Activated CD8-positive, alpha-beta memory T cell treated with anti-CD3 and anti-CD28 coated beads for 24 hours (primary cell): Measurements from ENCODE around the gene TIMP3.

Experiments used
- DNase-seq: peaks from one replicate; pipeline ENCODE4 v3.0.0-alpha.2; 2020

The TIMP3 gene

DNA sequence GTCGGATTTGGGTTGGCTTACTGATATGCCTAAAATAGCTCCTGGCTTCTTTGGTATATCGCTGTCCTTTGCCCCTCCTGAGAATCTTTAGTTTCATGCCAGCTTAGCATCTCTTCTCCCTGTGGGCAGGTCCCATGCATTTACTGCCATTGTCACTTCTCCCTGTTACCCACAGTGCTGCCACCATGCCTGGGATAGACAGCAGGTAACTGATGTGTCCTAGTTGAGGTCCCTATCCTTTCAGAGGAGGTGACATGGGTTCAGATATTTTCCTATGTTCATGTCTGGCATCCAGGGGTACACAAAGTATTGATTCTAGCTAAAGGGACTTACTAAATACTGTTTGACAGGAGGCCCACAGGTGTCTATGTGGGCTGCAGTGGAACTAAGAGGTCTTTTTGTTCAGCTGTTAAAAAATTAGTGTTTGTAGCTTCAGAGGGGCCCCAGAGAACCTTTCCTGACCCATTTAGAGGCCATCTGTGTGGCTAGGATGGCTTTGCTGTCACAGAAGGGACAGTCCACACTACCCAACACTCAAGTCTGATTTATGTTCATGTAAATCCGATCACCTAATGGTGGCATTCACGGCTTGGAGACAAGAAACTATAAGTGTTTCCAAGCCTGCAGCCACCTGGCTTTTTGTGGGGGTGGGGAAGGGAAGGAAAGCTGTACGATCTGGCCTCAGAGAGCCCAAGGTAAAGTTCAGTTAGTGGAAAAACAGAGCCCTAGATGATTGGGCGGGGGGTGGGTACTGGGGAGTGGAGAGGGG lies 8.5 kb downstream of the TIMP3 start:
- no peak for DNase-seq

DNA sequence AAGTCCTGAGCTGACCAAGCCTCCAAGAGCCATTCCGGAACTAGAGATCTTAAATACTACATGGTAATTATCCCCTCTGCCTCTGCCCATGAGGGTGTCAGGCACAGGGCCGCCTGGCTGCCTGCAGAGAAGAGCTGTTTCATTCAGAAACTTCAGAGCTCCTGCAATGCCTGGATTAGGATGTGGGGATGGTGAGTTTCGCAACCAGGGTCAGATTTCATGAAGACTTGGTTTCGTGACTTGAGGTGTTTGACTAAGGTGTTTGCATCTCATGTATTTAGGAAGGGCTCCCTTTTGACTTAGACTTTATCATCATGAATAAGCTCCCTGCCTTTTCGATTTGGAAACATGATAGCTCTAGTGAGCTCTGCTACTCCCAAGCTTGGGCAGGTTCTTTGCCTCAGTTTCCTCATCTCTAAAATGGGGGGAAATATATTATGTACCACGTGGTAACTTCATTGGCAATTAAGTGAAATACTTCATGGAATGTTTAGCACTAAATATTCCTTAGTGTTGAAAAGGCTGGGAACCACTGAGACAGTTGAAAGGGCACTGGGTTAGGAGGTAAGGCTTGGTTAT lies 9.1 kb downstream of the TIMP3 start:
- DNase-seq, result no peak

DNA sequence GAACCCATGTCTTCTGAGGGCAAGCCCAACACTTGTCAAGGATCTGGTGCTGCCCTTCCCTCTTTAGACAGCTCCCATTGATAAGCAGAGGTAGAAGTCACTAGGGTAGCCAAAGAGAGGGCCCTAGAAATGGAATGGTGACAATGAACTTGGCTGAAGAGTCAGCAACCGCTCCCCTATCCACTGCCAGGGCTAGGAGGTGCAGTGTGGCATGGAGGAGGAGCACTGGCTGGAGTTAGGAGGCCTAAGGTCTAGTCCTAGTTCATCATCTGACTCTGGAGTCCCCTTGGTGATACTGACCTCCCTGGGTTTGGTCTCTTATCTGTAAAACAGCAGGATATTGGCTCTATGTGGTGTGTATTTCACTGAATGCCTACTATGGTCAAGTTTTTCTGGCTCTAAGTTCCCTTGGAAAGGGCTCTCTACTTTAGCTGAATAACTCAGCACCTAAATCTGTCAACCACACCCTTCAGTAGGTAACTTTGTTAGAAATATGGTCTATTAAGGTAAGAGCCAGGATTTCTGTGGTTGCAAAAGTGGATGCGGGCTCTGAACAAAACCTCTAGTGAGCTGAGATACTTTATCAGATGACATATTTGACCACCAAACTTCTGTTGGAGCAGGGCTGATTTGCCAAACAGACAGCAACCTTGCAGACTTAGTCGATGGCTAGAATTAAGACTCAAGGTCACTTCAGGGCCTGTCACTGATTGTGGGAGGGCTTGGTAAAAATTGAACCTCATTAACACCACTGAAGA lies 10.5 kb downstream of the TIMP3 start:
- no peak for DNase-seq

DNA sequence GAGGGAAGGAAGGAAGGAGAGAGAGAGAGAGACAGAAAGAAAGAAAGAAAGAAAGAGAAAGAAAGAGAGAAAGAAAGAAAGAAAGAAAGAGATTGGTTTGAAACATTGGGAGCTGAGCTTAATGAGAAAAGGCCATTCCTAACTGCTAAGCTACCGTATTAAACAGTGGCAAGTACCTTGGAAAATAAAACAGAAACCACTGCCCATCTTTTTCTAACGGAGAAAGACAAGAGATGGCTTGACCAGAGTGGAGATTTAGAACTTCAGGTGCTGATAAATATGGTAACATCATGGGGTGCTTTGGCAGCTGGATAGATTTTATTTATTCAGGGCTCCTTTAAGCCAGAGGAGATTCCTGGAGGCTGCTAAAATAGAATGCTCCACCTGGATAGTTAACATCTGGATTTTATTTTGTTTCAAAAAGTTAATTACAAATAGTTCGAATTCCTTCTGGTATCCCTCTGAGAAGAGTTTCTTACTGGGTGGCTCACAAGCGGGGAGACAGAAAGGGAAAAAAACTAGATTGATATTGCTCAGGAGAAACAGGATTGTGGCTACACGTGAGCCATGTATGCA lies 12.9 kb downstream of the TIMP3 start:
- no peak for DNase-seq

DNA sequence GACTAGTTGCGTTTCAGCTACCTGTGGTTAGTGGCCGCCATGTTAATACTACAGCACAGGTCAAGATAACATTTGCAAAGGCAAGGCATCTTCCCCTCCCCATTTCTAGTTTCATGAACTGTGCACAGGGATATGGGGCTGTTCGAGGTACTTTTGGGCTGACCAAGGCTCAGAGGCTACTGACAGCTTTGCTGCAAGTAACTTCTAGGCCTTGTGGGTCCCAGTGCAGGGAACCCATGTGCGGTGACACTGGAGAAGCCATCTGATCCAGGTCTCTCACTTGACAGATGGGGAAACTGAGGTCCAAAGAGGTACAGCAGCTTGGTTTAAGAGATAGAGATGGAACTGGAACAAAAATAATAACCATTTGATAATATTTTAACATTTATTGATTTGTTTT lies 13.6 kb downstream of the TIMP3 start:
- DNase-seq, result no peak

DNA sequence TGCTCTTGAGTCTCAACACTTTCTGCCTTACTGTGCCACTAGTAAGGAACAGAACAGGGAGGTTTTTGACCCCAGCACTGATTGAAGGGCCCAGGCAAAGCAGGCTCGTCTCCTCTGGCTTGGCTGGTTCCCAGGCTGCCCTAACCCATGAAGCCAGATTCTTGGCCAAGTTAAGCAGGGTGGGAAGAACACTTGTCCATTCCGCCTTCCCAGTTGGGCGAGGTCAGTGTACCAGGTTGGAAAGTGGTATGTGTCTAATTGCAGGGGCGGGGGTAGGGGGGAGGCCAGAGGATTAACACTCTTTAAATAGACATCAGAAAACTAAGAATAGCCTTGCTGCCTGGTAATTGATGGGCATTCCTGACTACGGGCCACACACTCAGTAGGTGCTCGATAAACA lies 14.4 kb downstream of the TIMP3 start:
- no peak for DNase-seq

DNA sequence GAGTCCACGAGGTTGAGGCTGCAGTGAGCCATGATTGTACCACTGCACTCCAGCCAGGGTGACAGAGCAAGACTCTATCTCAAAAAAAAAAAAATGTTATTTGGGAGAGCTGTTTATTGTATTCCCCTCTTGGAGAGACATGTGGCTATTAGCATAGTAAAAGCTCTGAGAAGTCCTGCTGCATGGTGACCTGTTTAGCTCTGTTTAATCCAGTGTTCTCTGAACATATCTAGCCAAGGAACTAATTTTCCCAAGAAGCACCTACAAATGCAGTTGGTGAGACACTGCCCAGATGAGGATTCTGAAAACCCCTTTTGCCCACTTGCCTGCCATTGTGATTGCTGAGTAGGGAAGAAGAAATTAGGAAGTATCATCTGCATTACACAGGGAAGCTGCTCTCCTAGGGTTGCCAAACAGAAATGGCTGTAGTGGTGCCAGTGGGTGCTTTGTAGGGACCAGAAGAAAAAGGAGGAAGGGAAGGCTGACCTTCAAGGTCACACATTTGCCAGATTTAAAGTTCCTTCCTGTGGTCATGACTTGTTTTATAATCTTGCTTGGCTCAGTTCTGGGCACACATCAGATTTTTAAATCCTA lies 15.7 kb downstream of the TIMP3 start:
- no peak for DNase-seq

DNA sequence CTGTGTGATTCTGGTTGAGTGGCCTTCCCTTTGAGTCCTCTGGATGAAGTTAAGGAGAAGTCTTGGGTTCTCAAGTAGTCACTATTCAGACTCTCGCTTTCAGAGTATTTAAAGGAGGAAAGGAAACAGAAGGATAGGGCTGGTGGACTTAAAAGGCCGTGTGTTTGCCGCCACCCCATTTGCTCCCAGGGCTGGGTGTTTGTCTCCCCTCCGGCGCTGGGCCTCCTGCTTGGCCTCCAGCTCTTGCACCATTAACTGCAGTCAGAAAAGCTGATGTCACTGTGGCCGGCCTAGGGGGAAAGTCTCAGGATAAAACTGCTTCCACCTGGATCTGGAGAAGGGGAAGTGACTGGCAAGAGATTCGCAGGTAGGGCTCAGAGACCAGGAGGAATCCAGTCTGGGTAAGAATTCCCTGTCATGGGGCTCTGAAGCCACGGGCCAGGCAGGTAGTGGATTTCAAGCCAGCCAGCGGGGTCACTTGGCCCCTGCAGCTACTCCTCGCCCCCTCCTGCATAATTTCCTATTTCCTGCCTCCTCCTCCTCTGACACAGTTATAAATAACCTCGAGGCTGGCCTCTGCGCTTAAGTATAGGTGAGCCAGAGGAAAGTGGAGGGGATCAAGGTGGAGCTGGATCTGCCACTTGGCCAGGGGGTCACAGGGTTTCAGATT lies 17.1 kb downstream of the TIMP3 start:
- no peak for DNase-seq

DNA sequence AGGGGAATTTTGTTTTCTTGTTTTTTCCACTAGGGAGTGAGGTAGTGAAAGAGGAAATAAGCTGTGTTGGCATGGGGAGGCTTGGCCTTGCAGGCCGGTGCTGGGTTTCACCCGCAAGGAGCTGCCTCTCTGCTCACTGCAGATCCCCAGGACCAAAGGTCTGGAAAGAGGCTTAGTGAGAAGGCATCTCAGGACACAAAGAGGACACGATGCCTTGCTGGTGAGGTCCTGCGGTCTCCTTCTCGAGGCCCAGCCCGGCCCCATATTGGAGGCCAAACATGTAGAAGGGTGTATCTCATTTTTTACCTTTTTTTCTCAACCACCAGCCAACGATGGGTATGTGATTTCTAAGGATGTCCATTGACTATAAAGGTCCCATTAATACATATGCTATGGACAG lies 17.6 kb downstream of the TIMP3 start:
- DNase-seq, result no peak

DNA sequence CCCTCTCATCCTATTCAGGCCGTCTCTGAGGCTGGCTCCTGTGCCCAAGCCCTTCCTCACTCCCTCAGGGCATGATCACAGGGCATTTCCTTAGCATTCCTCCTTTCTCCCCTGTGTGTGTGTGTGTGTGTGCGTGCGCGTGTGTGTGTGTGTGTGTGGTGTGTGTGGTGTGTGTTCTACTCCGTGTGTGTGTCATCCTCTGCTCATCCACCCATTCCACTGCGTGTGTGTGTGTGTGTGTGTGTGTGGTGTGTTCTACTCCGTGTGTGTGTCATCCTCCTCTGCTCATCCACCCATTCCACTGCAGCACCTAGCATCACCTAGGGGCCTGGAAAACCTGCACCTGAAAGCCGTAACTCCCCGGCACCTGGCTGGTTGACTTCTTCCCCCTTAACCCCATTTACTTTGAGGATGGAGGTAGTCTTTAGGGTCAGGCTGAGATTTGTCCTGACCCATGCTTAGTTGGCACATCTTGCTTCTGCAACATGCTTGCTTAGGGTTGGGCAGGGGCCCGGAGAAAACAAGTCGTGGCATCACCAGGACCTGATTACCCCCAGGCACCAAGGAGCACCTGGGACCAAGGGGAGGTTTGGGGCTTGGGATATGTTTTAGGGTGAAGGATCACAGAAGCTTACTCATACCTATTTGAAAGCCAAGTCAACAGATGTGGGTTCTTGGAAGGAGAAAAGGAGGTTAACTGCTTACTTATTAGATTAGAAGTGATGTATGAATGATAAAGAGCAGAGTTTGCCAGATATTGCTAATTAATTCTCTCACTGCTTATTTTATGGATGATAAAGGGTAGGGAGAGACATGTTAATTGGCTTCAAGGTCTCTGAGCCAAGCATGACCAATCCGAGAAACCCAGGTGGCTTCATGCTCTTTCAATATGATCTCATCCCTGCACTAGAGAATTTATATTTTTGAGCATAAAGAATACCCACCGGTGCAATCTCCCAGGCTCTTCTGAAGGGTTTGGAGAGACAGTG lies 18.9 kb downstream of the TIMP3 start:
- no peak for DNase-seq

DNA sequence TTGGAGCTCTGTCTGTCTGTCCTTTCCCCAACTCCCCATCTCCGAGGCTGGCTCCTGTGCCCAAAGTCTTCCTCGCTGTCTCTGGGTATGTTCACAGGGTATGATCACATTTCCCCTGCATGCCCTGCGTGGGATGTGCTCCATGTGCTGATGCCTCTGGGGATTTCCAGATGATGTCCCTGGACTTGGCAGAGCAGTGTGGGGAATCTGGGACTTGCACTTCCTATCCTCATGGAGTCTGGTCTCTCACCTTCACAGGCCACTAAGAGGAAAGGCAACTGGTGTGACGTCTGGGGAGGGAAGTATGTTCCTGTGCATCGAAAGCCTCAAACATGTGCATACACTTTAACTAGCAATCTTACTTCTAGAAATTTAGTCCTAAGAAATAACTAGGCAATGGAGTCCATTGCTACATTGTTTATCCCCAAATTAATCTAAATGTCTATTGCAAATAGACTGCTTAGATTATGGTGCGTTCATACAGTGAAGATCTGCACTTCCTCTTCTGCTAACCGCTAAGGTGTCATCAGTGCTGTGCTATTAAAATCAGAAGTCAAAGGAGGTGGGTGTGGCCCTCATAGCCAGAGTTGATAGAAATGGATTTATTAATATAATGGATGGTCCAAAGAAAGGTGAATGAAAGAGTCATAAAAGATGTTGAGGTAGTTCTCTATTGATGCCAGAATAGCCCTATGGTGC lies 20.8 kb downstream of the TIMP3 start:
- DNase-seq, result no peak

DNA sequence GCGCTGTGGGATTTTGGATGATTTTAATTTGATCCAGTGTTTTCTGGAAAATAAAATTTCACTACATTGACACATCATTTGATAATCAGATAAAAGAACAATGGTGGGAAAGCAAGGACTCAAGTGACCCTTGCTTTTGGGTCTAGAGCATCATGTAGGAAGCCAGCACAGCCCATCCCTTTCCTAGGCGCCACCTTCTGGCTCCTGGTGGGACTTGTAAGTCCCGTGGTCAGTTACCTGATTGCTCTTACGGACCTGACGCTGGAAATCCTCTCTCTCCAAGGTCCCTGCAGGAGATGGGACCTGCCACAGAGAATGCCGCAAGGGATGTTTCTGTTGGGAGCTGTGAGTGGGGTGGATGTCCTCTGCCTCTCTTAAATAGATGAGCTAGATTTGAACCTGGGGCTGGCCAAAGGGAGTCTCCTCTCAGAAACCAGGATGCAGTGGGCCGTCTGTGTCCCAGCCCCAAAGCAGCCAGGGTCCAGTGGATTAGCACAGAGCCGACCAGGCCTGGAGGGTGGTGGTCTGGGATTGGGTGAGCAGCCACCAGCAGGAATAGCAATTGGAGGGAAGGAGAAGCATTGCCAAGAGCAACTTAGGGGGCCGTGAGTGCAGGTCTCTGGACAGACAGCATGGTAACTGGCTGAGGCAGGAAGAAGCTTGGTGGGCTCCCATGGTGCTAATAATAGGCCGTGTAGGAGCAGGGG lies 21.7 kb downstream of the TIMP3 start:
- DNase-seq, result no peak

DNA sequence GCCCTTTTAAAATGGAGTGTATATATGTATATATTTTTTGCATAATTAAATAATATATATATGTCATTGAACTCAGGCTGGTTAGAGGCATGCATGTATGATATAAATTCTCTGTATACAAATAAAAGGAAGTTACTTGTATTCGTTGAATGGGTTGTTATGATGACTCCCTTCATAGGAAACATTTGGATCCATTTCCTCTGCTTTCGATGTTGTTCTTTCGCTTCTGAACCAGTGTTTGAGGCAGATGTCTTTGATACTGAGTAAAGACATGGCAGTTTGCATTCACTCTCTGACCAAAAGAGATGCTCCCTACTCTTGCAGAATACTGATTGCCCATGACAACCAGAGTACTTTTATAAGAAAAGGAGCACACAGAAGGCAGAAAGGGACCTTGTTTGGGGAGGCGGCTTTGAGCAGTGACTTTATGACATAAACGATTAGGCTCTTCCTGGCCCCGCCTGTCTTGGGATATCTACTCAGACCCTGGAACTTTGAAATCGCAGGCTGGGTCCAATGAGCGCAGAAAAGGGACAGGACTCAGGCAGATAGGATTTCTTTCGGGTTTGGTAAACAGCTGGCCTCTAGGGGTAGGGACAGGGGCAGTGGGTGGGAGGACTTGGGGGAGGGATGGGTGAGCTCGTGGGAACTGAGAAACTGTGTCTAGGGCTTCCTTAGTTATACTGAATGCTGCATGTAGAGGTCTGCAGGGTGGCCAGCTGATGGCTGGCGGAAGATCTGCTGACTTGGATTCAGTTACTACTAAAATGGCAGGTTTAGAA lies 23.2 kb downstream of the TIMP3 start:
- no peak for DNase-seq

DNA sequence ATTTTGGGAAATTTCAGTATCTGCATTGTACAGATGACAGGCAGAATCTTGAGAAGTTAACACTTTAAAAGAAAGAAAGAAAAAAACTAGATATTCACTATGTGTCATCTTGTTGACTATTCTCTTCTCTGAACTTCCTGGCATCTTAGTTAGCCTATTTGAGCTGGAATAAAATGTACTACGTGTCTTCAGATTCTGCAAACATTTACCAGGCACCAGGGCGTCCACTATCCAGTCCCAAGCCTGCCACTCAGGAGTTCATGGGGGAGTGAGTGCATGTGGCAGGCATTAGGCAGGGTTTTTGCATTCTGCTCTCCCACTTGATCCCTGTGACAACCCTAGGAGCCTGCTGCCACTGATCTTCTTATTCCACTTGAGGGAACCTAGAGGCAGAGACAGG lies 25.0 kb downstream of the TIMP3 start:
- no peak for DNase-seq

DNA sequence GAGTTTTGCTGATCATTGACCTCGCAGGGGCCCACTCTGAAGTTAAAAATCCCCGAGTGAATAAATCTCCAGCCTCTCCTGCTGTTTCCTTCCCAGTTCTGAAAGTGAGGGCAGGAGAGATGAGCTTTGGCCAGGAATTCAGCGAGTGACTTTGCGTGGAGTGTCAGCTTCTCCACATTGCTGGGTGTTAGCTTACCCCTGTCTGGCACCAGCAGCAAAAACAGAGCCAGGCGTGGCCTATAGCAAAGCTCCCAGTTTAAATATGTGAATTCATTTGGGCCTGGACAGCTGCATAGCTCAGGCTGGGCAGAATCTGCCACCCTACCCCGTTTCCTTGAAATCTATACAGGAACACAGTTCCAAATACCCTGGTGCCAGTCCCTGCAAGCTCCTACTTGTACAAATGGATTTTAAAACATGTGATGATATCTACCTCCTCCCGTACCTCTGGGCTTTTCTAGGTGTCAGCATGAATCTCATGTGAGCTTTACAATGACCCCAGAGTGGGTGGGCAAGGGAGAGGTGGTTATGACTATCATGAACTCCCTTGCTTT lies 25.6 kb downstream of the TIMP3 start:
- no peak for DNase-seq

DNA sequence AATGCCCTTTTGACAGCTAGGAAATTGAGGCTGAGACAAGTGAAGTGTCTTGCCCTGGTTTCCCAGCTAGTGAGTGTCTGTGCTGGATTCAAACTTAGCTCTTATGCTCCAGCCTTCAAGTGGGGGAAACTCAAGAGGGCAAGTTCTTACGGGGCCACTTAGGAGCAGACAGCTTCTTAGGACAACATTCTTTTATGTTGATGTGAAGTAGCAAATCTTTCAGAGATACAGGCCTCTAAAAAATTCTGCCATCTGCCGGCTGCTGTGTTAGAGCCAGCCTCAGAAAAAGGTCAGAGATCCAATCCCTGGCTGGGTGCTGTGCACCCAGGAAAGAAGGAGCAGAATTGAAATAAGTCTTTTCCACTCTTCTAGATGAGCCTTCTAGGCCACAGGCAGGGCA lies 26.6 kb downstream of the TIMP3 start:
- no peak for DNase-seq

DNA sequence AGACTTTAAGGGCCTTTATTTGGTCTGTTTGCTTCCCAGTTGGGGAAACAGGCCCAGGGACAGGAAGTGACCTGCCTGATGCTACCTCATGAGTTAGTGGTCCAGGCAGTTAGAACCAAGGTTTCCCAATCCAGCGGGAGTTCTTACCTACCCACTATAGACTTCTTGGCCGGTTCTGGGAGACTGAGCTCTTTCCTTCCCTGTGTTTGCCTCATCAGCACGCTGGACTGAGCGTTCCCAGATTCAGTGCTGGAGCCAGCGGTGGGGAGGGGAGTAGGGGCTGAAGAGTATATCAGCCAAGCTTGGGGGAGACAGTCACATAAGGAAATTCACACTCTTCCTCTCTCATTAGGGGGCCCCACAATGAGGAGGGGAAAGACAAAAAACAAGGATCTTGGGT lies 27.1 kb downstream of the TIMP3 start:
- no peak for DNase-seq

DNA sequence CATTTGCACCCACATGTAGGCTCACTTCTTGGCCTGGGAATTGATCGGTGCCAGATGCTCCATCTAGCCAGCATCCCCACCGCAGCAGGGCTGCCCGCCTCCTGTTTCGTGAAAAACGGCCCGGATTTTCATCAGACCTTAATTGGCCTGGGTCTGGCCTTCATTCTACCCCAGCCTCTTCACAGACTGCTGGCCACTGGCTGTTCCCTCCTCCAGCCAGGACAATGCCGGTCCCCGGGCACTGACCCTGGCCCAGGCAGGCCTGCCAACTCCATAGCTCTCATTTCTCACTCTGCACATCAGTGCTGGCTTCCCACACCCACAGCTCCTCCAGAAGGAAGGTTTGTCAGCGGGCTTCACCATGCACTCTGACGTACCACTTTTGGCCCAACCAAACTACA lies 27.9 kb downstream of the TIMP3 start:
- no peak for DNase-seq

DNA sequence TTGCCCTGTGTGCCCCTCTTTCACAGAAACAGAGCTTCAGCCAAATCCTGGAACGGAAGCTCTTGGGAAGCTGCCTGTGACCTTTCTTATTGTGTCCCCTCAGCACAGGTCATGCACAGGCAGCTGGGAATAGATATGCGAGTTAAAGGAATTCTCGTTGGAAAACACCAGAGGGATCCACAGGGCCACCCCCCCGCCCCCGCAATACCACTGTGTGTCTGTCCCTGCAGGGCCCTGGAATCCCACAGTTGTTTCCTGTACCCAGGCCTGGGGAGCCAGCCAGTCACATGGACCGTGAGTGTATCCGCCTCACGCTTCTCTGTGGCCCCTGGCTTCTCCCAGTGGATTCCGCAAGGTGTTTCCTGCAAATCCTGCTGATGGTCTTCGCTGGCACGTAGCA lies 29.0 kb downstream of the TIMP3 start:
- no peak for DNase-seq
